Measurements from ENCODE around the gene PSG7. TPM values are rescaled to one million over a fixed set of nuclear protein-coding genes. Genes with fewer than 3 reads are reported as not detected.
"Not testable (repeated sequence)": the region's sequence is repeated elsewhere in the genome, so short reads cannot be mapped to it uniquely, and the experiment has no call there.

Gene PSG7
- total RNA-seq, 1 donor from 2014 or later, result not detected

GRCh38 chr19:42942187-42942789 lies 5.3 kb upstream of the PSG7 start:
- Mint-ChIP-seq H3K36me3 (ENCODE audit: unreplicated experiment) (no peaks in the 10 kb centered on the region), H3K4me1 (ENCODE audit: unreplicated experiment) (no peaks in the 10 kb centered on the region), H3K27ac (ENCODE audit: unreplicated experiment) (no peak overlapping the region), H3K9me3 (ENCODE audit: unreplicated experiment) (peaks cover 20% of the 10 kb centered on the region), H3K4me3 (ENCODE audit: unreplicated experiment) (no peak overlapping the region), H3K27me3 (ENCODE audit: unreplicated experiment) (no peaks in the 10 kb centered on the region)
- TF ChIP-seq CTCF (IDR thresholded peaks at IDR 0.05), result no peak
- DNase-seq (ENCODE audit: extremely low spot score, unreplicated experiment), result no peak

GRCh38 chr19:42934726-42935125 lies 2.3 kb downstream of the PSG7 start:
- not testable (repeated sequence) for H3K27me3 Mint-ChIP-seq (ENCODE audit: unreplicated experiment); DNase-seq (ENCODE audit: extremely low spot score, unreplicated experiment); H3K4me3 Mint-ChIP-seq (ENCODE audit: unreplicated experiment); H3K4me1 Mint-ChIP-seq (ENCODE audit: unreplicated experiment); H3K36me3 Mint-ChIP-seq (ENCODE audit: unreplicated experiment); H3K27ac Mint-ChIP-seq (ENCODE audit: unreplicated experiment)
- H3K9me3 Mint-ChIP-seq (ENCODE audit: unreplicated experiment), result peaks cover 31% of the 10 kb centered on the region

DNA sequence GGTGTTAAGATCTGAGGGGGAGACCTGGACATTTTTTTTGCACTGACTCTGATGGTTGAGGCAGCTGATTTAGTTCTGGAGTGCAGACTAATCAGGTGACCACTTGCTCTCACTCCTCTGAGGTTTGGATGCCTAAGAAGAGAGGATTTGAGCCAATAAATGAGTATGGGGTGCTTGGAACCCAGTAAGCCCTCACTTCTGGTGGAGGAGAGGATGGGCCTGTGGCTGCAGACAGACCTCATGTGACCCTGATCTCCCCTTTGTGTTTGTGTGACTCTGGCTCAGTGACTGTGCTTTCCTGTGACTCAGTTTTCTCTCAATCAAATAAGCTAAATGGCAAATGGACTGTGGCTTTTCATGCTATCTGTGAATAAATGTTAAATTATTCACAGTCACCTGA lies 2.8 kb downstream of the PSG7 start:
- peaks cover 28% of the 10 kb centered on the region for H3K9me3 Mint-ChIP-seq (ENCODE audit: unreplicated experiment)
- H3K4me1 Mint-ChIP-seq (ENCODE audit: unreplicated experiment); H3K4me3 Mint-ChIP-seq (ENCODE audit: unreplicated experiment); H3K27me3 Mint-ChIP-seq (ENCODE audit: unreplicated experiment); H3K36me3 Mint-ChIP-seq (ENCODE audit: unreplicated experiment); DNase-seq (ENCODE audit: extremely low spot score, unreplicated experiment); H3K27ac Mint-ChIP-seq (ENCODE audit: unreplicated experiment): not testable (repeated sequence)

GRCh38 chr19:42933412-42933811 lies 3.6 kb downstream of the PSG7 start:
- H3K4me1 Mint-ChIP-seq (ENCODE audit: unreplicated experiment); H3K4me3 Mint-ChIP-seq (ENCODE audit: unreplicated experiment); H3K27me3 Mint-ChIP-seq (ENCODE audit: unreplicated experiment); H3K36me3 Mint-ChIP-seq (ENCODE audit: unreplicated experiment); DNase-seq (ENCODE audit: extremely low spot score, unreplicated experiment); H3K27ac Mint-ChIP-seq (ENCODE audit: unreplicated experiment): not testable (repeated sequence)
- peaks cover 28% of the 10 kb centered on the region for H3K9me3 Mint-ChIP-seq (ENCODE audit: unreplicated experiment)

- not testable (repeated sequence) for H3K4me1 Mint-ChIP-seq (ENCODE audit: unreplicated experiment); H3K36me3 Mint-ChIP-seq (ENCODE audit: unreplicated experiment)
Observed at GRCh38 chr19:42932485-42933101, 4.4 kb downstream of the PSG7 start.

DNA sequence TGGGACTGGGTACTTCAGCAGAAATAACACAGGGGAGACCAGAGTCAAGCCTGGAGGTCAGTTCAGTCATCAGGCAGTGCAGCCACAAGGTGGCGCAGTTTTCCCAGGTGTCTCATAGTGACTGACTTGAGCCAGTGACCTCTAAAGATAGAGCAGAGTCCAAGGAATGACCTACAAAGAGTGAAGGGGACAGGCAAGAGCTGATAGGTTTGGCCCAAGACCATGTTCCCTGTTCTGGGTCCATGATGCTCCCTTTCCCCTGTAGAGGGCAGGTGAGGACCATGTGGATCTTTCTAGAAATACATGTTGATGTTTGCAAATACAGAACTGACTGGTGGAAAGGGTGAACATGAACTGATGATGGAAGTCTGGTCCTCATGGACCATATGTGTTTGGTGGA lies 6.8 kb downstream of the PSG7 start:
- H3K27me3 Mint-ChIP-seq (ENCODE audit: unreplicated experiment); H3K4me3 Mint-ChIP-seq (ENCODE audit: unreplicated experiment); H3K36me3 Mint-ChIP-seq (ENCODE audit: unreplicated experiment); H3K27ac Mint-ChIP-seq (ENCODE audit: unreplicated experiment); H3K4me1 Mint-ChIP-seq (ENCODE audit: unreplicated experiment): not testable (repeated sequence)
- H3K9me3 Mint-ChIP-seq (ENCODE audit: unreplicated experiment), result peaks cover 27% of the 10 kb centered on the region
- DNase-seq (ENCODE audit: extremely low spot score, unreplicated experiment), result peak; percentile 59

More at GRCh38 chr19:42932485-42933101, 4.4 kb downstream of the PSG7 start:
- not testable (repeated sequence) for H3K27me3 Mint-ChIP-seq (ENCODE audit: unreplicated experiment); H3K27ac Mint-ChIP-seq (ENCODE audit: unreplicated experiment); DNase-seq (ENCODE audit: extremely low spot score, unreplicated experiment); H3K4me3 Mint-ChIP-seq (ENCODE audit: unreplicated experiment)
- peaks cover 31% of the 10 kb centered on the region for H3K9me3 Mint-ChIP-seq (ENCODE audit: unreplicated experiment)

DNA sequence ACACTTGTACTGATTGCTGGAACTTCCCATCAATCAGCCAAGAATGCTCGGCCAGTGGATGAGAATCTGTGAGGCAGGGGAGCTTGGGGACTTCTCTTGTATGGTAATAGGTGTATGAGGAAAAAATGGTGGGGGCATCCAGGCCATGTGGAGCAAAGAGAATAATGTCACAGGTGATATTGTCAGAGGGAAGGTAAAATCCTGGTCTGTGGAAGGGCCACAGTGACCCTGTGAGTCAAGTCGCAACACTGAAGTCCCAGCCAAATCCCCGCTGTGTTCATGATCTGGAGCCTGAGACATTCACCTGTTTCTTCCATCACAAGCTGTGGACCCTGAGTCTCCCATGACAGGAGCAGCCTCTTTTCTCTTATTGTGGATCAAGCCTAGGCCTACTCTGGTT lies 8.1 kb downstream of the PSG7 start:
- Mint-ChIP-seq H3K27ac (ENCODE audit: unreplicated experiment) (no peak overlapping the region), H3K27me3 (ENCODE audit: unreplicated experiment) (no peaks in the 10 kb centered on the region), H3K4me3 (ENCODE audit: unreplicated experiment) (no peak overlapping the region), H3K9me3 (ENCODE audit: unreplicated experiment) (peaks cover 27% of the 10 kb centered on the region), H3K36me3 (ENCODE audit: unreplicated experiment) (no peaks in the 10 kb centered on the region), H3K4me1 (ENCODE audit: unreplicated experiment) (no peaks in the 10 kb centered on the region)
- DNase-seq (ENCODE audit: extremely low spot score, unreplicated experiment), result no peak
- no peak for TF ChIP-seq CTCF (IDR thresholded peaks at IDR 0.05)

Data from osteocyte (in vitro differentiated cells).